ENCODE measurements around the gene PCSK2.

DNA sequence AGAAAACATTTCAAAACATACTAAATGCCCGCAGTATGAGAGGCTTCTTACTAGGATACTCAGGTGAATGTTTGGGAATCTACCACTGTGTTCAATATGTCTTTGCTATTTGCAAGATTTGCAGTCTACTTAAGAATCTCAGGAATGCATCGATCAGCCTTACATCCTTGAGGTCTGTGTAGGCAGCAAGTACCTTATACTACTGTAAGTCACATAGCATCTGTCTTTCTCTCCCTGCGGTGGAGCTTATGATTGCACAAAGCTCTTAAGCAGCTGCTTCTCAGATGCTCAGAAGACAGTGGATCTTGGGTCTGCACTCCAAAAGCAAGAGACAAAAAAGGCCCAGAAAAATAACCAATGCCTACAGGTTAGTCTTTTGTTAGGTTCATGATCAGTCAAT, 21.4 kb downstream of the PCSK2 start:
- TF ChIP-seq, protein P1, sequence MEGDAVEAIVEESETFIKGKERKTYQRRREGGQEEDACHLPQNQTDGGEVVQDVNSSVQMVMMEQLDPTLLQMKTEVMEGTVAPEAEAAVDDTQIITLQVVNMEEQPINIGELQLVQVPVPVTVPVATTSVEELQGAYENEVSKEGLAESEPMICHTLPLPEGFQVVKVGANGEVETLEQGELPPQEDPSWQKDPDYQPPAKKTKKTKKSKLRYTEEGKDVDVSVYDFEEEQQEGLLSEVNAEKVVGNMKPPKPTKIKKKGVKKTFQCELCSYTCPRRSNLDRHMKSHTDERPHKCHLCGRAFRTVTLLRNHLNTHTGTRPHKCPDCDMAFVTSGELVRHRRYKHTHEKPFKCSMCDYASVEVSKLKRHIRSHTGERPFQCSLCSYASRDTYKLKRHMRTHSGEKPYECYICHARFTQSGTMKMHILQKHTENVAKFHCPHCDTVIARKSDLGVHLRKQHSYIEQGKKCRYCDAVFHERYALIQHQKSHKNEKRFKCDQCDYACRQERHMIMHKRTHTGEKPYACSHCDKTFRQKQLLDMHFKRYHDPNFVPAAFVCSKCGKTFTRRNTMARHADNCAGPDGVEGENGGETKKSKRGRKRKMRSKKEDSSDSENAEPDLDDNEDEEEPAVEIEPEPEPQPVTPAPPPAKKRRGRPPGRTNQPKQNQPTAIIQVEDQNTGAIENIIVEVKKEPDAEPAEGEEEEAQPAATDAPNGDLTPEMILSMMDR (conservative IDR thresholded peaks at IDR 0.05): no peak
- no peak for TF ChIP-seq ZFX (IDR thresholded peaks at IDR 0.05)
